Measurements from ENCODE around the gene DDX20.

DNA sequence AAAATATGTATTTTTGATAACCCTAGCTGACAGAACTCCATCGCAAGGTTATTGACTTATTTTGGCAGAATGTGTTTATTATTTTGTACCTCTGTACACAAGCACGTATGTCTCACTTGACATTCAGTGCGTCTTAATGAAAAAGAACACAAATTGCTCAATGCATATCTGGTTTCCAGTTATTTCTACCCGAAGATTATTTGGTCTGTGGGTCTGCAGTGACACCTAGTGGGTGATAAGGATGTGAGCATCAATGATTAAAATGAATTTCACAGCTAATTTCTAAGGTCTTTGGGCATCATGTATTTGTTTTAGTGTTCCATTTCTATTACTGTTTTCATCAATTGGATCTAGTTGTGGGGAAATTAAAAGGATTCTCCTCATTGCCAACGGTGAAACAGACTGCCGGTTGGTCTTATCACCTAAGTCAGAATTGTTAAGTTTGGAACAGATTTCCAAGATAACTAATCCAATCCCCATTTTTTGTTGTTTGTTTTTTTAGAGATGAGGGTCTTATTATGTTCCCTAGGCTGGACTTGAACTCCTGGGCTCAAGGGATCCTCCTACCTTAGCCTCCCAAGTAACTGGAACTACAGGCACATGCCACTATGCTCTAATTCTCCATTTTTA lies 13.9 kb downstream of the DDX20 start:
- no peak for TF ChIP-seq POLR2A (IDR thresholded peaks at IDR 0.05; ENCODE audit: low read length)
- no peak for TF ChIP-seq GATA1 (IDR thresholded peaks at IDR 0.05; ENCODE audit: low read depth, low read length)

All from erythroblast (primary cell).